ENCODE measurements around the gene NPBWR2. TPM values are rescaled to one million over a fixed set of nuclear protein-coding genes. Genes with fewer than 3 reads are reported as not detected.

Gene NPBWR2
- total RNA-seq, 1 donor from 2014 or later: not detected

GRCh38 chr20:64067005-64067632, 40.2 kb downstream of the NPBWR2 start:
- Mint-ChIP-seq H3K4me3 (ENCODE audit: unreplicated experiment) (no peak overlapping the region), H3K27ac (ENCODE audit: unreplicated experiment) (no peak overlapping the region), H3K4me1 (ENCODE audit: unreplicated experiment) (peaks cover 20% of the 10 kb centered on the region), H3K36me3 (ENCODE audit: unreplicated experiment) (no peaks in the 10 kb centered on the region), H3K9me3 (ENCODE audit: unreplicated experiment) (no peaks in the 10 kb centered on the region), H3K27me3 (ENCODE audit: unreplicated experiment) (no peaks in the 10 kb centered on the region)
- no peak for TF ChIP-seq CTCF (IDR thresholded peaks at IDR 0.05)
- DNase-seq (ENCODE audit: extremely low spot score, unreplicated experiment): no peak

- TF ChIP-seq CTCF (IDR thresholded peaks at IDR 0.05): no peak
- no peak for DNase-seq (ENCODE audit: extremely low spot score, unreplicated experiment)
- Mint-ChIP-seq H3K27me3 (ENCODE audit: unreplicated experiment) (no peaks in the 10 kb centered on the region), H3K9me3 (ENCODE audit: unreplicated experiment) (no peaks in the 10 kb centered on the region), H3K4me1 (ENCODE audit: unreplicated experiment) (peaks cover 20% of the 10 kb centered on the region), H3K27ac (ENCODE audit: unreplicated experiment) (no peak overlapping the region), H3K4me3 (ENCODE audit: unreplicated experiment) (peak overlapping the region; percentile 18), H3K36me3 (ENCODE audit: unreplicated experiment) (no peaks in the 10 kb centered on the region)
These were observed 41.4 kb downstream of the NPBWR2 start for GRCh38 chr20:64065974-64066343.

- Mint-ChIP-seq H3K9me3 (ENCODE audit: unreplicated experiment) (no peaks in the 10 kb centered on the region), H3K36me3 (ENCODE audit: unreplicated experiment) (no peaks in the 10 kb centered on the region), H3K27me3 (ENCODE audit: unreplicated experiment) (no peaks in the 10 kb centered on the region), H3K27ac (ENCODE audit: unreplicated experiment) (no peak overlapping the region), H3K4me3 (ENCODE audit: unreplicated experiment) (peak overlapping the region; percentile 18), H3K4me1 (ENCODE audit: unreplicated experiment) (peaks cover 20% of the 10 kb centered on the region)
- no peak for TF ChIP-seq CTCF (IDR thresholded peaks at IDR 0.05)
- DNase-seq (ENCODE audit: extremely low spot score, unreplicated experiment): no peak
These were observed 42.0 kb downstream of the NPBWR2 start for GRCh38 chr20:64065062-64065973.

GRCh38 chr20:64064145-64064698, 43.1 kb downstream of the NPBWR2 start:
- H3K9me3 Mint-ChIP-seq (ENCODE audit: unreplicated experiment): no peaks in the 10 kb centered on the region
- H3K36me3 Mint-ChIP-seq (ENCODE audit: unreplicated experiment): no peaks in the 10 kb centered on the region
- H3K27ac Mint-ChIP-seq (ENCODE audit: unreplicated experiment): peak overlapping the region; percentile 72
- H3K4me1 Mint-ChIP-seq (ENCODE audit: unreplicated experiment): peaks cover 23% of the 10 kb centered on the region
- no peak for DNase-seq (ENCODE audit: extremely low spot score, unreplicated experiment)
- H3K4me3 Mint-ChIP-seq (ENCODE audit: unreplicated experiment): peak overlapping the region; percentile 86
- TF ChIP-seq CTCF (IDR thresholded peaks at IDR 0.05): no peak
- H3K27me3 Mint-ChIP-seq (ENCODE audit: unreplicated experiment): no peaks in the 10 kb centered on the region

Data from osteocyte (in vitro differentiated cells).